H1 (cell line): ENCODE measurements around the gene MTMR2. TPM values are rescaled to one million over a fixed set of nuclear protein-coding genes. Genes with fewer than 3 reads are reported as not detected.

Experiments used
- CTCF ChIA-PET: fragments of 300-600 bp; sonication (Branson Sonifier 250); formaldehyde crosslinking; loops from one replicate; lab custom pipeline; 2021; ENCODE audit not compliant: partially characterized antibody; lab: Charles Lee
- POLR2A ChIA-PET: fragments of 300-600 bp; sonication (Branson Sonifier 250); formaldehyde crosslinking; loops from one replicate; lab custom pipeline; 2021; ENCODE audit warnings: inconsistent platforms; ENCODE audit not compliant: partially characterized antibody; lab: Charles Lee
- DNase-seq, 2 experiments: peaks; one replicate each; pipeline versions ENCODE4 v3.0.0 to v3.0.0-alpha.2; 2010 to 2022; ENCODE audit warnings: low spot score in 2 of 2, low read depth in 1 of 2, mixed read lengths in 1 of 2
- FAIRE-seq: peaks from 2 replicates; lab custom pipeline; 2011; peaks lifted over from hg19 to GRCh38; lab: Jason Lieb, UNC
- H2AFZ ChIP-seq: 2 replicates; pipeline ENCODE4 v1.8.1; 2012; ENCODE audit warnings: low read length, inconsistent platforms
- H2AK5ac ChIP-seq: 2 replicates; pipeline ENCODE4 v1.6.1; 2013; ENCODE audit warnings: low read depth, low read length
- H2BK120ac ChIP-seq: replicated peaks from 2 replicates; pipeline ENCODE3; 2013; ENCODE audit warnings: low read depth, low read length, inconsistent platforms
- H2BK12ac ChIP-seq: 2 replicates; pipeline ENCODE4 v1.6.1; 2013; ENCODE audit warnings: low read depth, low read length
- H2BK15ac ChIP-seq: 2 replicates; pipeline ENCODE4 v1.6.1; 2013; ENCODE audit warnings: low read length
- H2BK20ac ChIP-seq: 2 replicates; pipeline ENCODE4 v1.6.1; 2013; ENCODE audit warnings: low read length
- H2BK5ac ChIP-seq: 2 replicates; pipeline ENCODE4 v1.6.1; 2013; ENCODE audit warnings: low read depth, low read length
- H3K14ac ChIP-seq: 2 replicates; pipeline ENCODE4 v1.6.1; 2013; ENCODE audit warnings: inconsistent platforms; ENCODE audit not compliant: insufficient read length
- H3K18ac ChIP-seq: 2 replicates; pipeline ENCODE4 v1.6.1; 2013; ENCODE audit warnings: low read length; ENCODE audit errors: extremely low read depth
- H3K23ac ChIP-seq: 2 replicates; pipeline ENCODE4 v1.6.1; 2013; ENCODE audit warnings: inconsistent platforms; ENCODE audit not compliant: insufficient read length
- H3K23me2 ChIP-seq: 2 replicates; pipeline ENCODE4 v1.6.1; 2013; ENCODE audit warnings: low read depth, low read length
- H3K27ac ChIP-seq: 2 replicates; pipeline ENCODE4 v1.6.1; 2011; ENCODE audit warnings: low read depth, low read length, inconsistent platforms
- H3K27me3 ChIP-seq, 4 experiments: replicated peaks in 1 of 4; 1 replicate in 1 of 4; 2 replicates in 3 of 4; pipeline versions ENCODE4 v1.6.1 to v1.8.1; 2011 to 2013; ENCODE audit warnings: low read length in 3 of 4, mild to moderate bottlenecking in 3 of 4, inconsistent platforms in 2 of 4, mixed read lengths in 2 of 4, moderate library complexity in 1 of 4; ENCODE audit not compliant: control insufficient read depth in 3 of 4, insufficient read depth in 3 of 4; ENCODE audit errors: extremely low read depth in 1 of 4
- H3K36me3 ChIP-seq, 4 experiments: 2 replicates each; pipeline versions ENCODE4 v1.6.1 to v1.8.1; 2011 to 2013; ENCODE audit warnings: mild to moderate bottlenecking in 4 of 4, low read length in 3 of 4, moderate library complexity in 2 of 4, control low read depth in 1 of 4, inconsistent platforms in 1 of 4; ENCODE audit not compliant: insufficient read depth in 4 of 4, control insufficient read depth in 2 of 4
- H3K4ac ChIP-seq: replicated peaks from 2 replicates; pipeline ENCODE3; 2013; ENCODE audit warnings: low read length, low read depth, mixed read lengths, inconsistent platforms; ENCODE audit not compliant: insufficient read length
- H3K4me1 ChIP-seq, 4 experiments: replicated peaks in 1 of 4; 1 replicate in 1 of 4; 2 replicates in 3 of 4; pipeline versions ENCODE4 v1.6.1 to v1.8.1; 2011 to 2013; ENCODE audit warnings: low read length in 3 of 4, inconsistent platforms in 2 of 4, mixed read lengths in 1 of 4; ENCODE audit not compliant: insufficient read depth in 4 of 4, control insufficient read depth in 3 of 4
- H3K4me2 ChIP-seq, 2 experiments: 2 replicates each; pipeline versions ENCODE4 v1.6.1 to v1.8.1; 2011 to 2013; ENCODE audit warnings: low read depth in 2 of 2, low read length in 2 of 2, control low read depth in 1 of 2, inconsistent platforms in 1 of 2, mild to moderate bottlenecking in 1 of 2; ENCODE audit not compliant: insufficient read depth in 1 of 2
- H3K4me3 ChIP-seq, 4 experiments: fragments of 200-600, 300-600 bp in 1 of 4; sonication (generic), shearing (Covaris generic), sonication (Bioruptor Twin) in 1 of 4; 2 replicates each; pipeline versions ENCODE4 v1.5.1 to v1.8.1; 2011 to 2016; ENCODE audit warnings: low read length in 4 of 4, low read depth in 3 of 4, control low read depth in 2 of 4, inconsistent platforms in 2 of 4, mild to moderate bottlenecking in 2 of 4, mixed read lengths in 1 of 4, moderate library complexity in 1 of 4; ENCODE audit not compliant: insufficient read depth in 2 of 4; ENCODE audit errors: extremely low read depth in 1 of 4
- H3K56ac ChIP-seq: replicated peaks from 2 replicates; pipeline ENCODE3; 2013; ENCODE audit warnings: low read depth, mild to moderate bottlenecking, mixed read lengths, low read length, inconsistent platforms; ENCODE audit not compliant: insufficient read length
- H3K79me1 ChIP-seq: 2 replicates; pipeline ENCODE4 v1.6.1; 2013; ENCODE audit warnings: low read depth, low read length, control low read depth
- H3K79me2 ChIP-seq, 2 experiments: 2 replicates each; pipeline versions ENCODE4 v1.6.1 to v1.8.1; 2012 to 2013; ENCODE audit warnings: low read length in 2 of 2, mild to moderate bottlenecking in 2 of 2, inconsistent platforms in 1 of 2; ENCODE audit not compliant: insufficient read depth in 2 of 2, control insufficient read depth in 1 of 2
- H3K9ac ChIP-seq, 4 experiments: replicated peaks in 1 of 4; 1 replicate in 1 of 4; 2 replicates in 3 of 4; pipeline versions ENCODE4 v1.6.1 to v1.8.1; 2011 to 2013; ENCODE audit warnings: low read depth in 3 of 4, low read length in 3 of 4, control low read depth in 2 of 4, mild to moderate bottlenecking in 2 of 4, moderate library complexity in 2 of 4, inconsistent platforms in 1 of 4; ENCODE audit errors: extremely low read depth in 1 of 4
- H3K9me3 ChIP-seq, 2 experiments: 2 replicates each; pipeline versions ENCODE4 v1.6.1 to v1.8.1; 2012 to 2013; ENCODE audit warnings: mild to moderate bottlenecking in 2 of 2, moderate library complexity in 2 of 2, control low read depth in 1 of 2, inconsistent platforms in 1 of 2, low read depth in 1 of 2, low read length in 1 of 2, mixed read lengths in 1 of 2; ENCODE audit not compliant: insufficient read depth in 2 of 2
- H4K20me1 ChIP-seq, 2 experiments: replicated peaks in 1 of 2; 2 replicates each; pipeline versions ENCODE3 to v1.8.1; 2011 to 2013; ENCODE audit warnings: inconsistent platforms in 2 of 2, low read length in 2 of 2, mild to moderate bottlenecking in 1 of 2; ENCODE audit not compliant: insufficient read depth in 2 of 2, control insufficient read depth in 1 of 2
- H4K5ac ChIP-seq: 2 replicates; pipeline ENCODE4 v1.6.1; 2013; ENCODE audit warnings: low read length, low read depth, mixed read lengths, inconsistent platforms; ENCODE audit not compliant: insufficient read length
- H4K8ac ChIP-seq: 2 replicates; pipeline ENCODE4 v1.8.0; 2013; ENCODE audit warnings: mild to moderate bottlenecking, moderate library complexity, low read length, inconsistent platforms; ENCODE audit not compliant: insufficient read depth; ENCODE audit errors: extremely low read depth
- H4K91ac ChIP-seq: replicated peaks from 2 replicates; pipeline ENCODE3; 2013; ENCODE audit warnings: low read length, mixed read lengths, inconsistent platforms; ENCODE audit not compliant: insufficient read length
- ASH2L ChIP-seq: fragments of 200-600, 300-600 bp; sonication (generic); IDR thresholded peaks from one replicate; pipeline ENCODE4 v1.7.1; 2017; ENCODE audit warnings: low read length
- KDM5A ChIP-seq: fragments of 200-600 bp; IDR thresholded peaks from 2 replicates; pipeline ENCODE4 v1.7.1; 2012; ENCODE audit warnings: mild to moderate bottlenecking, low read length, inconsistent platforms, mixed read lengths
- SRF ChIP-seq: IDR thresholded peaks from 2 replicates; pipeline ENCODE4 v1.6.1; 2011; ENCODE audit warnings: mild to moderate bottlenecking, low read depth, low read length, moderate library complexity
- WGBS, 2 experiments: shearing (Covaris generic) in 1 of 2; methylation state at CpG; one replicate each; pipeline versions ENCODE4 v1.1.6 to v1.1.7; 2013 to 2015; ENCODE audit warnings: low lambda C conversion rate in 2 of 2, mixed read lengths in 2 of 2, inconsistent platforms in 1 of 2, low coverage in 1 of 2, missing lambda C conversion rate in 1 of 2; ENCODE audit not compliant: insufficient replicate concordance in 2 of 2, insufficient coverage in 1 of 2, insufficient read length in 1 of 2; ENCODE audit errors: extremely low coverage in 1 of 2, missing lambda C conversion rate in 1 of 2; 5-methylcytosine and 5-hydroxymethylcytosine counted together
- polyA plus RNA-seq, 7 experiments: library from polyadenylated mRNA; depleted of rRNA in 3 of 7; stranded (reverse) in 5 of 7; unstranded in 2 of 7; fragments of >200 nt in 5 of 7; fragments of 200-250 nt in 2 of 7; gene quantifications; 1 replicate in 5 of 7; 2 replicates in 1 of 7; 4 replicates in 1 of 7; pipeline versions ENCODE4 v1.2.1 to v1.2.3, GENCODE V29; 2011 to 2013; ENCODE audit warnings: missing spikeins in 2 of 7, mixed read lengths in 2 of 7
- total RNA-seq: library from RNA; stranded (reverse); fragmentation: NEBNext Ultra II Directional; extraction: Animal tissue kit (Norgen Biotek cat#: 25700); gene quantifications from 2 replicates; pipeline ENCODE4 v1.2.1, GENCODE V29; 2021

Gene MTMR2
- total and polyA plus RNA-seq, 2 of the 8 experiments (the other 6 are each of a cell fraction or from before 2014, with no cell fraction given), result 16.7 to 52.9 TPM

- CTCF ChIA-PET, result no interaction called here
These were observed 56.8 kb downstream of the MTMR2 start for GRCh38 chr11:95867105-95867504.

More at GRCh38 chr11:95867105-95867504, 56.8 kb downstream of the MTMR2 start:
- no peaks in the 10 kb centered on the region for H3K27me3 ChIP-seq
- H2BK5ac ChIP-seq, result no peak overlapping the region
- H2AK5ac ChIP-seq, result no peak overlapping the region
- no peak overlapping the region for H3K4me3 ChIP-seq
- no peak overlapping the region for H2BK120ac ChIP-seq
- no peak overlapping the region for H2AFZ ChIP-seq
- no peaks in the 10 kb centered on the region for H3K79me1 ChIP-seq
- H3K23ac ChIP-seq, result no peak overlapping the region
- no peaks in the 10 kb centered on the region for H3K9me3 ChIP-seq
- no peaks in the 10 kb centered on the region for H3K4me1 ChIP-seq
- POLR2A ChIA-PET, result interaction anchor here (0.7 kb wide), 1 partner anchor 83 kb away, joined by 4 read pairs; no protein-coding TSS in a partner anchor
- H3K27ac ChIP-seq, result no peak overlapping the region
- H3K56ac ChIP-seq, result no peak overlapping the region
- H4K8ac ChIP-seq, result no peak overlapping the region
- DNase-seq (no peak), FAIRE-seq (no peak)
- H2BK12ac ChIP-seq, result no peak overlapping the region
- H3K4ac ChIP-seq, result no peak overlapping the region
- H3K9ac ChIP-seq, result no peak overlapping the region
- peaks cover 0 to 4% (median 1%) of the 10 kb centered on the region in 4 experiments; a peak in 2 of 8 replicates for H3K36me3 ChIP-seq
- H4K5ac ChIP-seq, result no peak overlapping the region
- H2BK20ac ChIP-seq, result no peak overlapping the region
- H3K18ac ChIP-seq, result no peak overlapping the region
- H4K91ac ChIP-seq, result no peak overlapping the region
- H2BK15ac ChIP-seq, result no peak overlapping the region
- no peak overlapping the region for H3K4me2 ChIP-seq
- H3K23me2 ChIP-seq, result peaks cover 2% of the 10 kb centered on the region; the same call in 1 of the 2 replicates
- 84% methylated on average over 6 of the region's 6 CpGs; no CpG with 5 or more reads in 1 of the 2 experiments for WGBS, 2 experiments
- H3K79me2 ChIP-seq, result no peaks in the 10 kb centered on the region
- H4K20me1 ChIP-seq, result no peaks in the 10 kb centered on the region
- no peak for TF ChIP-seq ASH2L
- TF ChIP-seq KDM5A, result no peak
- no peak for TF ChIP-seq SRF
- no peak overlapping the region for H3K14ac ChIP-seq
